GM12864 (cell line): ENCODE data around the gene KIF1A.

Experiments used
- DNase-seq: peaks from one replicate; pipeline ENCODE4 v3.0.0-alpha.2; 2011; ENCODE audit warnings: low read depth
- H3K4me3 ChIP-seq: 2 replicates; pipeline ENCODE4 v1.5.1; 2011; ENCODE audit warnings: mild to moderate bottlenecking, low read depth, low read length, control low read depth
- CTCF ChIP-seq: IDR thresholded peaks from 2 replicates; pipeline ENCODE4 v1.5.1; 2011; ENCODE audit warnings: low read depth, mild to moderate bottlenecking, moderate library complexity, low read length, control low read depth, inconsistent platforms; ENCODE audit errors: missing control alignments

The KIF1A gene

GRCh38 chr2:240816584-240817495 lies 3.2 kb downstream of the KIF1A start:
- no peak for DNase-seq
- TF ChIP-seq CTCF = no peak
- no peak overlapping the region for H3K4me3 ChIP-seq

- no peak for TF ChIP-seq CTCF
- DNase-seq = no peak
- H3K4me3 ChIP-seq = no peak overlapping the region
These were observed 4.0 kb downstream of the KIF1A start for GRCh38 chr2:240815761-240816583.

- no peak for DNase-seq
- H3K4me3 ChIP-seq = no peak overlapping the region
- no peak for TF ChIP-seq CTCF
These were observed 4.9 kb downstream of the KIF1A start for GRCh38 chr2:240814946-240815760.

GRCh38 chr2:240814280-240814679 lies 5.7 kb downstream of the KIF1A start:
- no peak for TF ChIP-seq CTCF
- no peak overlapping the region for H3K4me3 ChIP-seq
- no peak for DNase-seq

- no peak for DNase-seq
- H3K4me3 ChIP-seq = no peak overlapping the region
- no peak for TF ChIP-seq CTCF
These were observed 6.6 kb downstream of the KIF1A start for GRCh38 chr2:240813231-240813921.

- TF ChIP-seq CTCF = no peak
- H3K4me3 ChIP-seq = no peak overlapping the region
- DNase-seq = no peak
These were observed 7.3 kb downstream of the KIF1A start for GRCh38 chr2:240812721-240813120.
